GM10266 (cell line): ENCODE results near the gene HTT.

Source experiments
- DNase-seq: peaks from one replicate; pipeline ENCODE4 v3.0.0; 2012; ENCODE audit errors: extremely low spot score
- CTCF ChIP-seq: IDR thresholded peaks from 2 replicates; pipeline ENCODE4 v1.5.1; 2012; ENCODE audit warnings: mild to moderate bottlenecking, low read depth; ENCODE audit not compliant: control insufficient read depth, insufficient read depth; ENCODE audit errors: missing control alignments

HTT gene

DNA sequence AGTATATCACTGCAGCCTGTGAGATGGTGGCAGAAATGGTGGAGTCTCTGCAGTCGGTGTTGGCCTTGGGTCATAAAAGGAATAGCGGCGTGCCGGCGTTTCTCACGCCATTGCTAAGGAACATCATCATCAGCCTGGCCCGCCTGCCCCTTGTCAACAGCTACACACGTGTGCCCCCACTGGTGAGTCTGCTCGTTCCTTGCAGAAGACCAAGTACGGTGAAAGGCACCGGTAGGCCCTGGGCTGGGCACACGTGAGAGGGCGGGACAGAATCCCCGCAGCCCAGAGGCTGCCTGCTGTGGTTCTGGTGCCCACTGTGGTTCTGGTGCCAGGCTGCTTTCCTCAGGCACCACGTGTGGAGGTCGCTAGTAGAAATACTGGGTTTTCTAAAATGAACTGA lies 143.3 kb downstream of the HTT start:
- no peak for DNase-seq
- no peak for TF ChIP-seq CTCF

- TF ChIP-seq CTCF: no peak
- DNase-seq: no peak
Measured at GRCh38 chr4:3218824-3219760, 144.6 kb downstream of the HTT start.

DNA sequence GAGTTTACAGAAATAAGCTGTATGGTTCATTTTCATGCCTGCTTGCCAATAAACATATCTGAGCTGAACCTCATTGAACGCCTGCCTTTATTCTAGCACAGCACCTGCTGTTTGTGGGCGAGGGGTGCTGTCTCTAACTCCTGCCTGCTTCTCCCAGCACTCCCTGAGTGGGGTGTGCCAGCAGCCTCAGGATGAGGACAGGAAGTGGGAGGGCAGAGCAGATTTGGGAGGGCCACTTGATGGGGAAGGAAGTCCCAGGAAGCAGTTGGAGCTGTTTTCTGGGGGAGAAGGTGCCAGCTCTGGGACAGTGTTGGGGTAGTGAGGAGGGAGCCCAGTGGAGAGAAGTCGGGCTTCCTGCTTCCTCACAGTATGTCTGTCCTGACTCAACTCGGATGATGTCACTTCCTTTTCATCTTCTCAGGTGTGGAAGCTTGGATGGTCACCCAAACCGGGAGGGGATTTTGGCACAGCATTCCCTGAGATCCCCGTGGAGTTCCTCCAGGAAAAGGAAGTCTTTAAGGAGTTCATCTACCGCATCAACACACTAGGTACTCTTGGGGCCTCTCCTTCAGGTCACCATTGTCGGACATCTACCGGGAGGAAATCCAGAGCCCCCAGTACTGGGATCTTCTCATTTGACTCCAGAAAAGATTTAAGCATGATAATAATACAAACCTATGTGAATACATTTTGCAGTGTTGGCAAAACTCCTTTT lies 145.4 kb downstream of the HTT start:
- DNase-seq: no peak
- no peak for TF ChIP-seq CTCF

DNA sequence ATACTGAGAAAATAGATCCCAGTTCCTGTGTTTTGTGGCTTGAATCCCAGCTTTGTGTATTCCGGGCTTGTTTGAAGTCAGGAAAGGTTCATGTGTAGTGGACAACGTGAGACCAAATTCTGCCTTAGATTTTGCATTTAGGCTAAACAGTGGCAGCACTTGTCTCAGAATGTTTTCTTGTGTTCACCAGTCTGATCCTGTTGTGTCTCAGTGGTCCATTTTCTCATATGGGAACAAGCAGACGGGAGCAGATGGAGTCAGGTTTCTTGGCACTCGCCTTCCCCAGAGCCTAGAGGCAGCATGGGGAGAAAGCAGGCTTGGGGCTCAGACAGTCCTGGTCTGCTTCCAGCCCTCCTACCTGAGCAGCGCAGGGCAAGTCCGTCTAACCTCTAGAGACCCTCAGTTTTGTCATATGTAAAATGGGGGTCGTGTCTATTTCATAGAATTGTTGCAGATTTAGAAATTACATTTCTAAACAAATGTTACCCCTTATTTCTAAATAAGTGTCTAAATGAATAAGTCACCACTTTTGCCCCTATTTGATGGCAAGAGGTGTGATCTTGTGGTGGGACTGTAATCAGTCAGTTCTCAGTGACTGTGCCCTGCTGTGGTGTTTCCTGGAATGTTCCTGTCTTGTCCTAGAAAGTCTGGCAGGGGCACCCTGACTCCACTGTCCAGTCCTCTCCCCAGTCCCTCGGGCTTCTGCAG lies 146.1 kb downstream of the HTT start:
- no peak for TF ChIP-seq CTCF
- no peak for DNase-seq

DNA sequence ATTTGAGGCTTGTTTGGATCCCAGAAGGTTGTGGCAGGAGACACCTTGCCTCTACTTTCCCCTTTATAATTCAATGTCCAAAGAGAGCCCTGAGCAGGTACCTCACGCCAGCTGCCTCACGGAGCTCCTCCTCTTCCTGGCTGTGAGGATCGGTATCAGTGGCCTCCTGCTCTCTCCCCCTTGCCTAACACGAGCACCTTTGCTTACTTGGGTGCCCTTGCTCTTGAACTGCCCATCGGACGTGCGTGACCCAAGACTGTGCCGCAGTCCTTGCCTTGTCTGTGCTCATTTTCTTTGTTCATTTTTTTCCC lies 146.7 kb downstream of the HTT start:
- DNase-seq: no peak
- TF ChIP-seq CTCF: no peak

- no peak for DNase-seq
- TF ChIP-seq CTCF: no peak
Measured at GRCh38 chr4:3221996-3222395, 147.5 kb downstream of the HTT start.
